ENCODE data around the gene PROCR.
A peak's percentile ranks its signal among the peaks of the same experiment; 100 is the strongest.
"Not testable (repeated sequence)": the region's sequence is repeated elsewhere in the genome, so short reads cannot be mapped to it uniquely, and the experiment has no call there.

Gene PROCR

GRCh38 chr20:35192118-35192872 is 20.4 kb downstream of the PROCR start:
- no peak for DNase-seq (ENCODE audit: low read depth in 4 of 4, low spot score in 1 of 4)

- not testable (repeated sequence) for DNase-seq (ENCODE audit: low read depth in 4 of 4, low spot score in 1 of 4)
Observed at GRCh38 chr20:35193031-35193791, 21.3 kb downstream of the PROCR start.

DNA sequence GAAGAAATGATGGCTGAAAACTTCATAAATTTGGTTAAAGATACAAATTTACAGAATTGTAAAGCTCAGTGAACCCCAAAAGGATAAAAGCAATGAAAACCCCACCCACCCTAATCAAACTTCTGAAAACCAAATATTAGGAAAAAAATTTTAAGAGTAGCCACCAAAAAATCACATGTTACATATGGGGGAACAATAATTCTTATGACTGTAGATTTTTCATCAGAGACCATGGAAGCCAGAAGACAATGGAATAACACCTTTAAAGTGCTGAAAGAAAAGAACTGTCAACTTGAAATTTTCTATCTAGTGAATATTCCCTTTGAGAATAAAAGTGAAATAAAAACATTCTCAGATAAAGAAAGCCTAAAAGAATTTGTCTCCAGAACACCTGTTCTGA is 24.4 kb downstream of the PROCR start:
- DNase-seq (ENCODE audit: low read depth in 4 of 4, low spot score in 1 of 4) = no peak

DNA sequence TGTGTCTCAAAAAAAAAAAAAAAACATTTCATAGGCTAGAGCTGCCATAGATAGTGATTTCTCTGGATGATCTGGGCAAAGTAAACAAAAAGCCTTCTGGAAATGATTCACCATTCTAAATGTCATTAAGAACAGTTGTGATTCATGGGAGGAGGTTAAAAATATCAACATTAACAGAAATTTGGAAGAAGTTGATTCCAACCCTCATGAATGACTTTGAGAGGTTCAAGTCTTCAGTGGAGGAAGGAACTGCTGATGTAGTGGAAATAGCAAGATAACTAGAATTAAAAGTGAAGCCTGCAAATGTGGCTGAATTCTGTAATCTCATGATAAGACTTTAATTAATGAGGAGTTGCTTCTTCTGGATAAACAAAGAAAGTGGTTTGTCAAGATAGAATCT is 27.9 kb downstream of the PROCR start:
- no peak for DNase-seq (ENCODE audit: low read depth in 4 of 4, low spot score in 1 of 4)

- no peak for DNase-seq (ENCODE audit: low read depth in 4 of 4, low spot score in 1 of 4)
Observed at GRCh38 chr20:35200267-35200666, 28.4 kb downstream of the PROCR start.

- DNase-seq (ENCODE audit: low read depth in 4 of 4, low spot score in 1 of 4) = not testable (repeated sequence)
Observed at GRCh38 chr20:35201467-35201866, 29.6 kb downstream of the PROCR start.

DNA sequence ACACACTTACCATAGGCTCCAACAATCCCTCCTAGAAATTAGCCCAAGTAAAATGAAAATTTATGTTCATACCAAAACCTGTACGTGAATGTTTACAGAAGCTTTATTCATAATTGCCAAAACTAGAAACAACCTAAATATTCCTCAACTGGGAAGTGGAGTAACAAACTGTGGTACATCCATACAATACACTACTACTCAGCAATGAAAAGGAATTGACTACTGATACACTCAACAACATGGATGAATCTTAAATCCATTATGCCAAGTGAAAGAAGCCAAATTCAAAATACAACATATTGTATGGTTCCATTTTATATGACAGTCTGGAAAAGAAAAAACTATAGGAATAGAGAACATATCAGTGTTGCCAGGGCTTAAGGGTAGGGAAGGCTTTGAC is 34.9 kb downstream of the PROCR start:
- no peak for DNase-seq (ENCODE audit: low read depth in 4 of 4, low spot score in 1 of 4)

GRCh38 chr20:35207950-35208611 is 36.2 kb downstream of the PROCR start:
- peak; percentile 59 to 65 (median 64) for DNase-seq (ENCODE audit: low read depth in 4 of 4, low spot score in 1 of 4)

DNA sequence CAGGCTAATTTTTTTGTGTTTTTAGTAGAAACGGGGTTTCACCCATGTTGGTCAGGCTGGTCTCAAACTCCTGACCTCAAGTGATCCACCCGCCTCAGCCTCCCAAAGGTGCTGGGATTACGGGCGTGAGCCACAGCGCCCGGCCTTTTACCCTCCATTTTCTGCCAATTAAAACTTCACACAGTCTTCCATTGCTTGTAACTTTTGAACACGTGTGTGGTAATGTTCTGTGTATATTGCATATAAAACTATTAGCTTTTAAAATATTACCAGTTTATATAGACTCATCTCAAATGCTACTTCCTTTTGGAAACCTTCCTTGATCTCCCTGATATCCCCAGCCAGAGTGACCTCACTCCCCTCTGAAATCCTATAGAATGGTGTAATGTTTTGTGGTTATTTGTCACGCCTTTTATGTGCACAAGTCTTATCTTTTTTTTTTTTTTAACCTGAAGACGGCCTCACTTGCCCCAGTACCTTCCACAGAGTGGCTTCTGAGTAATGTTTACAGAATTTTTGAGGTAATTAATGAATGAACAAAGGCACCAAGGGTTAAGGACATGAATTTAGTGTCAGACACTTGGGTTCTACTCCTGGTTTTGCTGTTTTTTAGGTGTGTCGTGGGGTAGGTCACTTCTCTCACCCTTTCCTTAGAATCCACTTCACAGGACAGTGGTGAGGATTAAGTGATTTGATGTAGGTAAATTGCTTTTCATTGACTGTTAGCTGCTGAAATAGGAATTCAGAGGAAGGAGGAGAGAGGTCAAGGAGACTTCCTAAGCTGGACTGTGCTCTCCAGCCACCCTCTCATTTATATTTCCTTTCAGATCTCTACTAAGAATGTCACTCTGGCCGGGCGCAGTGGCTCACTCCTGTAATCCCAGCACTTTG is 43.4 kb downstream of the PROCR start:
- no peak for DNase-seq (ENCODE audit: low read depth in 4 of 4, low spot score in 1 of 4)

- no peak for DNase-seq (ENCODE audit: low read depth in 4 of 4, low spot score in 1 of 4)
Observed at GRCh38 chr20:35216541-35216940, 44.7 kb downstream of the PROCR start.

- DNase-seq (ENCODE audit: low read depth in 4 of 4, low spot score in 1 of 4) = no peak
Observed at GRCh38 chr20:35223941-35224340, 52.1 kb downstream of the PROCR start.

DNA sequence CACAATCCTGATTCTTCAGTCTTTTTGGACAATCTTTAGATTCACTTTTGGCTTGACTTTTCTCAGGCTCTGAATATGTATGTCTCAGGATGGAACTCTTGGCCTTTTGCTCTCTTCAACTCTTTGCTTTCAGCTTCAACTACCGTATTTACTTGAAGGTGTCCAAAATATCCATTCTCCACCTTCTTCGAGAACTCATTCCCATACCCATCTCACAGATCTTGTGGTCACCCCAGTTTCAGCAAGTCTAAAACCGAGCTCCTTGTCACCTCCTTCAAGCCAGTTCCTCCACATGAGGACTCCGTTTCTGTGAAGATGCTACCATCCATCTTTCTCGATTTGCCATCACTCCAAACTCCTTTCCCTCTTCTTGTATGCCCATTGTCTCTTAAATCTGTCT is 52.7 kb downstream of the PROCR start:
- no peak for DNase-seq (ENCODE audit: low read depth in 4 of 4, low spot score in 1 of 4)

GRCh38 chr20:35225319-35226125 is 53.6 kb downstream of the PROCR start:
- DNase-seq (ENCODE audit: low read depth in 4 of 4, low spot score in 1 of 4) = no peak

DNA sequence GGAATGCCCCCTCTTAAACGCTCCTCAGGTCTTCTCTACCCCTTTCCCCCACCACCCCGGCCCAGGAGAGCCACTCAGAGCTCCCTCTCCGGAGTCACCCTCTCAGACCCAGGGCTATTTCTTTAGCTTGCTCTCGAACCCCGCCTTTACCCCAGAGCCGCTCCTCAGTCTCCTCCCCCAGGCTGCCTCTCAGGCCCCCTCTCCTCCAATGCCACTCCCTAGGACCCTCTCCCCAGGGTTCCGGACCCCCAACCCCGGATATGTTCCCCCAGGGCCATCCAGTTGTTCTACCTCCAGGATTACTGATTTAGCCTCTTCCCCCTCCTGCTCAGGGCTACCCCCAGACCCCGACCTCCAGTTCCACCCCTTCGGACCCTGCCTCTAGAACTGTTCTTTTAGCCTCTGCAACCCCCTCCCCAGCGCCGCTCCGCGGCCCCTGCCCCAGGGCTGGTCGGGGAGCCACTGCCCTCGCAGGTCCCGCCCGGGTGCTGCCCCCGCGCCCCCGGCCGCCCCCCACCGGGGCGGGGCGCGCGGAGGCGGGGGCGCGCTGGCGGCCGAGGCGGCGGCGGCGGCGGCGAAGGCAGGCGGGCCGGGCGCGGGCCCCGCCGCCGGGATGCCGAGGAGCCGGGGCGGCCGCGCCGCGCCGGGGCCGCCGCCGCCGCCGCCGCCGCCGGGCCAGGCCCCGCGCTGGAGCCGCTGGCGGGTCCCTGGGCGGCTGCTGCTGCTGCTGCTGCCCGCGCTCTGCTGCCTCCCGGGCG is 54.4 kb downstream of the PROCR start, which contains the start of gene MMP24:
MMP24 (plus strand) TSS at position 565 of the 758 bp plus-strand sequence; CDS start at position 614, 49 bp downstream.
- DNase-seq (ENCODE audit: low read depth in 4 of 4, low spot score in 1 of 4) = no peak

Data from stimulated activated CD4-positive, alpha-beta T cell treated with anti-CD3 and anti-CD28 coated beads, Interleukin-1b, Interleukin-23, amount 100 ng/mL, for 24 hours (primary cell).